Measurements from ENCODE around the gene CREBBP. TPM values are rescaled to one million over a fixed set of nuclear protein-coding genes. Genes with fewer than 3 reads are reported as not detected.

The CREBBP gene
- total RNA-seq, 1 donor from 2014 or later: 105 TPM

- no peak for DNase-seq
Measured at GRCh38 chr16:3767333-3767986, 113.1 kb downstream of the CREBBP start.

GRCh38 chr16:3766177-3766576 is 114.3 kb downstream of the CREBBP start:
- DNase-seq: no peak

GRCh38 chr16:3764409-3764808 is 116.1 kb downstream of the CREBBP start:
- no peak for DNase-seq

GRCh38 chr16:3762107-3762750 is 118.3 kb downstream of the CREBBP start:
- DNase-seq: no peak

GRCh38 chr16:3761375-3762106 is 119.0 kb downstream of the CREBBP start:
- no peak for DNase-seq

- no peak for DNase-seq
Measured at GRCh38 chr16:3760518-3760917, 120.0 kb downstream of the CREBBP start.

GRCh38 chr16:3759736-3760135 is 120.8 kb downstream of the CREBBP start:
- DNase-seq: no peak

GRCh38 chr16:3756113-3756512 is 124.4 kb downstream of the CREBBP start:
- no peak for DNase-seq

GRCh38 chr16:3755249-3755648 is 125.3 kb downstream of the CREBBP start:
- DNase-seq: no peak

GRCh38 chr16:3754772-3755171 is 125.7 kb downstream of the CREBBP start:
- DNase-seq: no peak

- DNase-seq: no peak
Measured at GRCh38 chr16:3754081-3754703, 126.3 kb downstream of the CREBBP start.

GRCh38 chr16:3752984-3753383 is 127.5 kb downstream of the CREBBP start:
- no peak for DNase-seq

GRCh38 chr16:3751878-3752277 is 128.6 kb downstream of the CREBBP start:
- DNase-seq: no peak

- DNase-seq: no peak
Measured at GRCh38 chr16:3748307-3748706, 132.2 kb downstream of the CREBBP start.

- DNase-seq: no peak
Measured at GRCh38 chr16:3745751-3746355, 134.7 kb downstream of the CREBBP start.

- no peak for DNase-seq
Measured at GRCh38 chr16:3744018-3744417, 136.5 kb downstream of the CREBBP start.

- DNase-seq: no peak
Measured at GRCh38 chr16:3740934-3741333, 139.6 kb downstream of the CREBBP start.

- DNase-seq: no peak
Measured at GRCh38 chr16:3740186-3740585, 140.3 kb downstream of the CREBBP start.

- DNase-seq: no peak
Measured at GRCh38 chr16:3739636-3740035, 140.9 kb downstream of the CREBBP start.

- DNase-seq: no peak
Measured at GRCh38 chr16:3738541-3738940, 142.0 kb downstream of the CREBBP start.

- DNase-seq: no peak
Measured at GRCh38 chr16:3738128-3738527, 142.4 kb downstream of the CREBBP start.

- DNase-seq: no peak
Measured at GRCh38 chr16:3737181-3737580, 143.3 kb downstream of the CREBBP start.

- DNase-seq: no peak
Measured at GRCh38 chr16:3736116-3736515, 144.4 kb downstream of the CREBBP start.
